Measurements from ENCODE around the gene MGAT4C.
A peak's percentile ranks its signal among the peaks of the same experiment; 100 is the strongest.

Gene MGAT4C

DNA sequence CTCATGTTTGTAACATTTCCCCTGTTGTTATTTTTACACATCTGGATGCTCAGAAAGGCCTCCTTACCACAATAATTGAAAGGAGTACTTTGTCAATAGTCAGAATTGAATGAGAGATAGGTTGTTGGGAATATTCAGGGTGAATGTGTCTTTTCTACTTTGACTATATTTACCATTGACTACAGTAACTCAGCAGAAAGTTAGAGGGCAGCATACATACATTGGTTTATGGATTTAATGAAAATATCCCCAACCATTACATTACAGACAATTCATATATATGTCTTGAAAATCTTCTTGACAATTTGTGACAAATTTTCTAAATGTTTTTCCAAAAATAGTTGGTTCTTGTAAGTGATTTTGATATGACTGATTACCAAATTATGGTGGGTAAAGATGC is 284.4 kb downstream of the MGAT4C start:
- no peak for DNase-seq (ENCODE audit: low spot score)

- DNase-seq (ENCODE audit: low spot score) = no peak
Observed at GRCh38 chr12:85968606-85969005, 287.6 kb downstream of the MGAT4C start.

- no peak for DNase-seq (ENCODE audit: low spot score)
Observed at GRCh38 chr12:85963326-85963725, 292.9 kb downstream of the MGAT4C start.

- no peak for DNase-seq (ENCODE audit: low spot score)
Observed at GRCh38 chr12:85956081-85956480, 300.1 kb downstream of the MGAT4C start.

- no peak for DNase-seq (ENCODE audit: low spot score)
Observed at GRCh38 chr12:85955127-85955526, 301.1 kb downstream of the MGAT4C start.

DNA sequence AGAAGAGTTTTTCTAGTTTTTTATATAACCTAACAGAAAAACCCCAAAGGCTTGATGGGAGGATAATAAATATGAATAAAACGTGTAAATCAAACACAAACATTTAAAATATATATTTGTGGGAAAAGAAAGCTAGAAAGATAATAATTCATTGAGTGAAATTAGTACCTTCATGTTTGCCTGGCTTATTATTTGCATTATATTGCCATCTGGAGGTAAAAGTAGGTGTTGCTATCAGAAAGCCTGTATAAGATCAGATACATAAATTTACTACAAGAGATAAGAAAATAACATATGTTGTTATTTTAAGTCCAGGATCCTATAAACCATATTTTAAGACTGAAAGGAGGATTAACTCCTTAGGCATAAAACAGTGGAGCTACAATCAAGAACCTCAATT is 304.4 kb downstream of the MGAT4C start:
- no peak for DNase-seq (ENCODE audit: low spot score)

- no peak for DNase-seq (ENCODE audit: low spot score)
Observed at GRCh38 chr12:85949253-85949652, 306.9 kb downstream of the MGAT4C start.

DNA sequence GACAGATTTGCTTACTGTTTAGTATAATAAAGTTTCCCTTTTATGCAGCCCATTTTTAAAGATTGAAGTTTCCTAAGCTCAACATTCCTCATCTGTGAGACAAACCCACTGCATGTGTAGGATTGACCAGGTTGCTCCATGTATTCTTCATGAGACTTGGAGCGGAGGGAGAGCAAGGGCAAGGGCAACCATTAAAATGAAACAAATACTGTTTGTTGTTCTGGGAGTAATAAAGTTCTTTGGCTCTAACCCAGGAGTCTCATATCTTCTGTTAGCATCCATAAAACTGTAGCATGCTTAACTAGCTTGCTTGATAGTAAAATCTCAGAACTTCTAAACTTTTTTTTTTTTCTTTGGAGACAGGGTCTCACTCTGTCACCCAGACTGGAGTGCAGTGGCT is 307.9 kb downstream of the MGAT4C start:
- DNase-seq (ENCODE audit: low spot score) = no peak

DNA sequence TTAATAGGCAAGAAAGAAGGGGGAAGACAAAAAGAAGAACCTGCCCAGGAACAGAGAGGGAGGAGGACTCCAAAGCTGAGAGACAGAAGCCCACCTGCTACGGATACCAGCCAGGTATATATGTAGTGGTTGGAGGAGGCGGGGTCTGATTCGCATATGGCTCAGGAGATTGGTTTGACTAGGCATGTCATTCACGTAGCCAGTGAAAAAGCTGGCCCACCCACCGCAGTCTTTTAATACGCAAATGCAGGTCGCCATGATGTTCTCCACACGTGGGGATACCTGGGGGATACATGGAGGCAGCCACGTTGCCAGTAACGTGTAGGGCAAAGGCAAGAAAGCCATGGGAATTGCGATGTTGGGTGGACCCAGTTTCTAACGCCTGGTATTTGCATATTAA is 308.9 kb downstream of the MGAT4C start:
- DNase-seq (ENCODE audit: low spot score) = no peak

DNA sequence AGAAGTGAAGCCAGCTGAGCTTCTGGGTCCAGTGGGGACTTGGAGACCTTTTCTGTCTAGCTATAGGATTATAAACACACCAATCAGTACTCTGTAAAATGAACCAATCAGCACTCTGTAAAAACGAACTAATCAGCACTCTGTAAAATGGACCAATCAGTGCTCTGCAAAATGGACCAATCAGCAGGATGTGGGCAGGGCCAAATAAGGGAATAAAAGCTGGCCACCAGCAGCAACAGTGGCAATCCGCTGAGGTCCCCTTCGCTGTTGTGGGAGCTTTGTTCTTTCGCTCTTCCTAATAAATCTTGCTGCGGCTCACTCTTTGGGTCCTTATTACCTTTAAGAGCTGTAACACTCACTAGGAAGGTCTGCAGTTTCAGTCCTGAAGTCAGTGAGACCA is 309.8 kb downstream of the MGAT4C start:
- DNase-seq (ENCODE audit: low spot score) = no peak

GRCh38 chr12:85927166-85927565 is 329.0 kb downstream of the MGAT4C start:
- no peak for DNase-seq (ENCODE audit: low spot score)

- DNase-seq (ENCODE audit: low spot score) = no peak
Observed at GRCh38 chr12:85923767-85924331, 332.3 kb downstream of the MGAT4C start.

DNA sequence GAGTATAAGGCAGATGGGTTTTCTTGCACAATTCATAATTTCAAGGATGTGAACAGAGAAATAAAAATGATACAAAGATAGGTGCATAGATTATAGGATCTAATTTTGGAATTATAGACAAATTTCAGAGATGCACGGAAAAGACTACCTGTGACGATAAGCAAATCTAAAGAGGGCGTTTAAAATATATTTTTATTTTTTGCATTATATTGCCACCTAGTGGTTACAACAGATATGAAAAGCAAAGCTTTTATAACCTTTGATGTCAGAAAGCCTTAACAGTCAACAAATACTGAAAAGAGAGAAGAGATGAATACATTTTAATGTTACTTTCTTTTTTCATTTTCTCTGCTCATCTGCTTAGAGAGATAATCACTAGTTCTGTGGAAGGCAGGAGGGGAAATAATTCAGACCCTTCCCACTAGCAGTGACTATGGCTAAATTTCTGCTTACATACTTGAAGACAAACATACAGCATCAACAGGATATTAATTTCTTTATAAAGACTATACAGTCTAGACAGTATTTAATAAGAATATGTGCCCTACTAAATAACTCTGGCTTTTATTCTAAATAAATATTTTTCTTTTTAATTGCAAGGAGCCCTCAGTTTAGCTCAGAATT is 335.8 kb downstream of the MGAT4C start:
- DNase-seq (ENCODE audit: low spot score) = peak; percentile 18

Measured in hematopoietic multipotent progenitor cell treated with erythropoietin and hydrocortisone succinate and interleukin-3 and kit ligand, for 15 days (in vitro differentiated cells).